ENCODE measurements around the gene LRBA.
"Not testable (repeated sequence)": the region's sequence is repeated elsewhere in the genome, so short reads cannot be mapped to it uniquely, and the experiment has no call there.

Gene LRBA

GRCh38 chr4:151039733-151040132, 24.6 kb upstream of the LRBA start:
- H3K4me3 ChIP-seq (ENCODE audit: low read length) = no peak overlapping the region
- no peaks in the 10 kb centered on the region; the same call in 1 of the 2 replicates for H3K36me3 ChIP-seq (ENCODE audit: control insufficient read depth, insufficient read depth, low read length)
- WGBS (ENCODE audit: insufficient coverage, insufficient read length) = no CpG with 5 or more reads among the region's 2 CpGs
- H3K4me1 ChIP-seq (ENCODE audit: control insufficient read depth, insufficient read depth, low read length) = no peaks in the 10 kb centered on the region
- H3K27me3 ChIP-seq (ENCODE audit: control insufficient read depth, insufficient read depth, low read length) = no peaks in the 10 kb centered on the region
- no peaks in the 10 kb centered on the region for H3K9me3 ChIP-seq (ENCODE audit: control insufficient read depth, insufficient read depth, low read length)
- DNase-seq (ENCODE audit: low read depth, low spot score) = no peak
- no peak overlapping the region for H3K27ac ChIP-seq (ENCODE audit: low read length)

- DNase-seq (ENCODE audit: low read depth, low spot score) = no peak
- H3K27ac ChIP-seq (ENCODE audit: low read length) = no peak overlapping the region
- no CpG with 5 or more reads among the region's 9 CpGs for WGBS (ENCODE audit: insufficient coverage, insufficient read length)
- no peak overlapping the region for H3K4me3 ChIP-seq (ENCODE audit: low read length)
- H3K27me3 ChIP-seq (ENCODE audit: control insufficient read depth, insufficient read depth, low read length) = no peaks in the 10 kb centered on the region
- no peaks in the 10 kb centered on the region for H3K9me3 ChIP-seq (ENCODE audit: control insufficient read depth, insufficient read depth, low read length)
- H3K4me1 ChIP-seq (ENCODE audit: control insufficient read depth, insufficient read depth, low read length) = no peaks in the 10 kb centered on the region
- no peaks in the 10 kb centered on the region; the same call in 1 of the 2 replicates for H3K36me3 ChIP-seq (ENCODE audit: control insufficient read depth, insufficient read depth, low read length)
These were observed 23.5 kb upstream of the LRBA start for GRCh38 chr4:151038452-151039157.

GRCh38 chr4:151035911-151036310, 20.8 kb upstream of the LRBA start:
- DNase-seq (ENCODE audit: low read depth, low spot score) = no peak
- Histone ChIP-seq H3K4me1 (ENCODE audit: control insufficient read depth, insufficient read depth, low read length) (no peaks in the 10 kb centered on the region), H3K27me3 (ENCODE audit: control insufficient read depth, insufficient read depth, low read length) (no peaks in the 10 kb centered on the region), H3K4me3 (ENCODE audit: low read length) (no peak overlapping the region), H3K9me3 (ENCODE audit: control insufficient read depth, insufficient read depth, low read length) (no peaks in the 10 kb centered on the region), H3K36me3 (ENCODE audit: control insufficient read depth, insufficient read depth, low read length) (no peaks in the 10 kb centered on the region; the same call in 1 of the 2 replicates), H3K27ac (ENCODE audit: low read length) (no peak overlapping the region)
- no CpG with 5 or more reads among the region's 4 CpGs for WGBS (ENCODE audit: insufficient coverage, insufficient read length)

GRCh38 chr4:151035328-151035727, 20.2 kb upstream of the LRBA start:
- no CpG with 5 or more reads among the region's 2 CpGs for WGBS (ENCODE audit: insufficient coverage, insufficient read length)
- no peak for DNase-seq (ENCODE audit: low read depth, low spot score)
- Histone ChIP-seq H3K9me3 (ENCODE audit: control insufficient read depth, insufficient read depth, low read length) (no peaks in the 10 kb centered on the region), H3K27ac (ENCODE audit: low read length) (no peak overlapping the region), H3K4me1 (ENCODE audit: control insufficient read depth, insufficient read depth, low read length) (no peaks in the 10 kb centered on the region), H3K4me3 (ENCODE audit: low read length) (no peak overlapping the region), H3K36me3 (ENCODE audit: control insufficient read depth, insufficient read depth, low read length) (no peaks in the 10 kb centered on the region; the same call in 1 of the 2 replicates), H3K27me3 (ENCODE audit: control insufficient read depth, insufficient read depth, low read length) (no peaks in the 10 kb centered on the region)

GRCh38 chr4:151034829-151035228, 19.7 kb upstream of the LRBA start:
- H3K4me3 ChIP-seq (ENCODE audit: low read length) = no peak overlapping the region
- H3K36me3 ChIP-seq (ENCODE audit: control insufficient read depth, insufficient read depth, low read length) = no peaks in the 10 kb centered on the region
- H3K27me3 ChIP-seq (ENCODE audit: control insufficient read depth, insufficient read depth, low read length) = no peaks in the 10 kb centered on the region
- no peaks in the 10 kb centered on the region for H3K9me3 ChIP-seq (ENCODE audit: control insufficient read depth, insufficient read depth, low read length)
- DNase-seq (ENCODE audit: low read depth, low spot score) = no peak
- no peak overlapping the region for H3K27ac ChIP-seq (ENCODE audit: low read length)
- no peaks in the 10 kb centered on the region for H3K4me1 ChIP-seq (ENCODE audit: control insufficient read depth, insufficient read depth, low read length)
- WGBS (ENCODE audit: insufficient coverage, insufficient read length) = no CpG with 5 or more reads among the region's 2 CpGs

GRCh38 chr4:151031831-151032605, 16.9 kb upstream of the LRBA start:
- WGBS (ENCODE audit: insufficient coverage, insufficient read length) = no CpG with 5 or more reads among the region's 12 CpGs
- DNase-seq (ENCODE audit: low read depth, low spot score) = no peak
- Histone ChIP-seq H3K27me3 (ENCODE audit: control insufficient read depth, insufficient read depth, low read length) (no peaks in the 10 kb centered on the region), H3K27ac (ENCODE audit: low read length) (no peak overlapping the region), H3K9me3 (ENCODE audit: control insufficient read depth, insufficient read depth, low read length) (no peaks in the 10 kb centered on the region), H3K4me1 (ENCODE audit: control insufficient read depth, insufficient read depth, low read length) (no peaks in the 10 kb centered on the region), H3K4me3 (ENCODE audit: low read length) (no peak overlapping the region), H3K36me3 (ENCODE audit: control insufficient read depth, insufficient read depth, low read length) (no peaks in the 10 kb centered on the region)

GRCh38 chr4:151029537-151029936, 14.5 kb upstream of the LRBA start:
- no peak for DNase-seq (ENCODE audit: low read depth, low spot score)
- no peak overlapping the region for H3K27ac ChIP-seq (ENCODE audit: low read length)
- H3K4me1 ChIP-seq (ENCODE audit: control insufficient read depth, insufficient read depth, low read length) = no peaks in the 10 kb centered on the region
- H3K4me3 ChIP-seq (ENCODE audit: low read length) = no peak overlapping the region
- WGBS (ENCODE audit: insufficient coverage, insufficient read length) = no CpG with 5 or more reads among the region's 10 CpGs
- no peaks in the 10 kb centered on the region for H3K9me3 ChIP-seq (ENCODE audit: control insufficient read depth, insufficient read depth, low read length)
- H3K27me3 ChIP-seq (ENCODE audit: control insufficient read depth, insufficient read depth, low read length) = no peaks in the 10 kb centered on the region
- no peaks in the 10 kb centered on the region for H3K36me3 ChIP-seq (ENCODE audit: control insufficient read depth, insufficient read depth, low read length)

GRCh38 chr4:151029006-151029405, 13.9 kb upstream of the LRBA start:
- H3K36me3 ChIP-seq (ENCODE audit: control insufficient read depth, insufficient read depth, low read length); H3K27ac ChIP-seq (ENCODE audit: low read length); H3K4me3 ChIP-seq (ENCODE audit: low read length); H3K9me3 ChIP-seq (ENCODE audit: control insufficient read depth, insufficient read depth, low read length); H3K4me1 ChIP-seq (ENCODE audit: control insufficient read depth, insufficient read depth, low read length); H3K27me3 ChIP-seq (ENCODE audit: control insufficient read depth, insufficient read depth, low read length); DNase-seq (ENCODE audit: low read depth, low spot score): not testable (repeated sequence)
- WGBS (ENCODE audit: insufficient coverage, insufficient read length) = no CpG with 5 or more reads among the region's 10 CpGs

- no peaks in the 10 kb centered on the region for H3K9me3 ChIP-seq (ENCODE audit: control insufficient read depth, insufficient read depth, low read length)
- H3K27me3 ChIP-seq (ENCODE audit: control insufficient read depth, insufficient read depth, low read length) = no peaks in the 10 kb centered on the region
- WGBS (ENCODE audit: insufficient coverage, insufficient read length) = no CpG with 5 or more reads among the region's 3 CpGs
- H3K36me3 ChIP-seq (ENCODE audit: control insufficient read depth, insufficient read depth, low read length) = no peaks in the 10 kb centered on the region; the same call in 1 of the 2 replicates
- H3K4me1 ChIP-seq (ENCODE audit: control insufficient read depth, insufficient read depth, low read length) = no peaks in the 10 kb centered on the region
- H3K27ac ChIP-seq (ENCODE audit: low read length) = no peak overlapping the region
- no peak for DNase-seq (ENCODE audit: low read depth, low spot score)
- H3K4me3 ChIP-seq (ENCODE audit: low read length) = no peak overlapping the region
These were observed 10.7 kb upstream of the LRBA start for GRCh38 chr4:151025759-151026158.

- Histone ChIP-seq H3K27me3 (ENCODE audit: control insufficient read depth, insufficient read depth, low read length) (no peaks in the 10 kb centered on the region), H3K4me1 (ENCODE audit: control insufficient read depth, insufficient read depth, low read length) (no peaks in the 10 kb centered on the region), H3K4me3 (ENCODE audit: low read length) (no peak overlapping the region), H3K27ac (ENCODE audit: low read length) (no peak overlapping the region), H3K36me3 (ENCODE audit: control insufficient read depth, insufficient read depth, low read length) (no peaks in the 10 kb centered on the region; the same call in 1 of the 2 replicates), H3K9me3 (ENCODE audit: control insufficient read depth, insufficient read depth, low read length) (no peaks in the 10 kb centered on the region)
- no CpG with 5 or more reads among the region's 2 CpGs for WGBS (ENCODE audit: insufficient coverage, insufficient read length)
- DNase-seq (ENCODE audit: low read depth, low spot score) = no peak
These were observed 7.5 kb upstream of the LRBA start for GRCh38 chr4:151022586-151022985.
